GM10266 (cell line): ENCODE results near the gene NLRP12.
A peak's percentile ranks its signal among the peaks of the same experiment; 100 is the strongest.
"Not testable (repeated sequence)": the region's sequence is repeated elsewhere in the genome, so short reads cannot be mapped to it uniquely, and the experiment has no call there.

Source experiments
- DNase-seq: peaks from one replicate; pipeline ENCODE4 v3.0.0; 2012; ENCODE audit errors: extremely low spot score
- TF ChIP-seq, protein P1 (sequence below): IDR thresholded peaks from 2 replicates; pipeline ENCODE4 v1.5.1; 2012; ENCODE audit warnings: mild to moderate bottlenecking, low read depth; ENCODE audit not compliant: control insufficient read depth, insufficient read depth; ENCODE audit errors: missing control alignments

Gene NLRP12, protein sequence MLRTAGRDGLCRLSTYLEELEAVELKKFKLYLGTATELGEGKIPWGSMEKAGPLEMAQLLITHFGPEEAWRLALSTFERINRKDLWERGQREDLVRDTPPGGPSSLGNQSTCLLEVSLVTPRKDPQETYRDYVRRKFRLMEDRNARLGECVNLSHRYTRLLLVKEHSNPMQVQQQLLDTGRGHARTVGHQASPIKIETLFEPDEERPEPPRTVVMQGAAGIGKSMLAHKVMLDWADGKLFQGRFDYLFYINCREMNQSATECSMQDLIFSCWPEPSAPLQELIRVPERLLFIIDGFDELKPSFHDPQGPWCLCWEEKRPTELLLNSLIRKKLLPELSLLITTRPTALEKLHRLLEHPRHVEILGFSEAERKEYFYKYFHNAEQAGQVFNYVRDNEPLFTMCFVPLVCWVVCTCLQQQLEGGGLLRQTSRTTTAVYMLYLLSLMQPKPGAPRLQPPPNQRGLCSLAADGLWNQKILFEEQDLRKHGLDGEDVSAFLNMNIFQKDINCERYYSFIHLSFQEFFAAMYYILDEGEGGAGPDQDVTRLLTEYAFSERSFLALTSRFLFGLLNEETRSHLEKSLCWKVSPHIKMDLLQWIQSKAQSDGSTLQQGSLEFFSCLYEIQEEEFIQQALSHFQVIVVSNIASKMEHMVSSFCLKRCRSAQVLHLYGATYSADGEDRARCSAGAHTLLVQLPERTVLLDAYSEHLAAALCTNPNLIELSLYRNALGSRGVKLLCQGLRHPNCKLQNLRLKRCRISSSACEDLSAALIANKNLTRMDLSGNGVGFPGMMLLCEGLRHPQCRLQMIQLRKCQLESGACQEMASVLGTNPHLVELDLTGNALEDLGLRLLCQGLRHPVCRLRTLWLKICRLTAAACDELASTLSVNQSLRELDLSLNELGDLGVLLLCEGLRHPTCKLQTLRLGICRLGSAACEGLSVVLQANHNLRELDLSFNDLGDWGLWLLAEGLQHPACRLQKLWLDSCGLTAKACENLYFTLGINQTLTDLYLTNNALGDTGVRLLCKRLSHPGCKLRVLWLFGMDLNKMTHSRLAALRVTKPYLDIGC

DNA sequence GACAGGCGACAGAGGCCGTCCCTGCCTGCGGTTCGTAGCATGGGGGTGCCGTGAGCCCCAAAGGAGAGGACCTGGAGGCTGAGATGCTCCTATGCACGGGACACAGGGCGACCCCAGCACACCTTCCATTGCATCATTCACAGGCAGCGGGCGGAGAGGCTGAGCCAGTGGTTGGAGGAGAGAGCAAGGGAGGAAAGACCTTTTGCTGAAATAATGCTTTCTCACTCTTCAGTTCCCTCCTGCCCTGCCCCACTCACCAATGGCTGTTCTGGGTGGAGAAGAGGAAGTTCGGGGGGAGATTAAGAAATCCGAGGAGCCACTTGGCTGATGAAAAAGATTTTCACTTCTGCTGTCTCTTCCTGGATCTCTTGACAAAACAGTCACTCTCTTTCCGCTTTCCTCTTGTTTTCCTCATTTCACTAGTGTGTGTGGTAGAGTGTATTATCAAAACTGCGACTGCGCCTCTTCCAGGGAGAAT, at the start of gene NLRP12:
Gene NLRP12 (minus strand): TSS at position 181 of the 478 bp plus-strand sequence. CDS start 140 bp downstream, at position 41.
- TF ChIP-seq, protein P1, sequence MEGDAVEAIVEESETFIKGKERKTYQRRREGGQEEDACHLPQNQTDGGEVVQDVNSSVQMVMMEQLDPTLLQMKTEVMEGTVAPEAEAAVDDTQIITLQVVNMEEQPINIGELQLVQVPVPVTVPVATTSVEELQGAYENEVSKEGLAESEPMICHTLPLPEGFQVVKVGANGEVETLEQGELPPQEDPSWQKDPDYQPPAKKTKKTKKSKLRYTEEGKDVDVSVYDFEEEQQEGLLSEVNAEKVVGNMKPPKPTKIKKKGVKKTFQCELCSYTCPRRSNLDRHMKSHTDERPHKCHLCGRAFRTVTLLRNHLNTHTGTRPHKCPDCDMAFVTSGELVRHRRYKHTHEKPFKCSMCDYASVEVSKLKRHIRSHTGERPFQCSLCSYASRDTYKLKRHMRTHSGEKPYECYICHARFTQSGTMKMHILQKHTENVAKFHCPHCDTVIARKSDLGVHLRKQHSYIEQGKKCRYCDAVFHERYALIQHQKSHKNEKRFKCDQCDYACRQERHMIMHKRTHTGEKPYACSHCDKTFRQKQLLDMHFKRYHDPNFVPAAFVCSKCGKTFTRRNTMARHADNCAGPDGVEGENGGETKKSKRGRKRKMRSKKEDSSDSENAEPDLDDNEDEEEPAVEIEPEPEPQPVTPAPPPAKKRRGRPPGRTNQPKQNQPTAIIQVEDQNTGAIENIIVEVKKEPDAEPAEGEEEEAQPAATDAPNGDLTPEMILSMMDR = no peak
- no peak for DNase-seq

DNA sequence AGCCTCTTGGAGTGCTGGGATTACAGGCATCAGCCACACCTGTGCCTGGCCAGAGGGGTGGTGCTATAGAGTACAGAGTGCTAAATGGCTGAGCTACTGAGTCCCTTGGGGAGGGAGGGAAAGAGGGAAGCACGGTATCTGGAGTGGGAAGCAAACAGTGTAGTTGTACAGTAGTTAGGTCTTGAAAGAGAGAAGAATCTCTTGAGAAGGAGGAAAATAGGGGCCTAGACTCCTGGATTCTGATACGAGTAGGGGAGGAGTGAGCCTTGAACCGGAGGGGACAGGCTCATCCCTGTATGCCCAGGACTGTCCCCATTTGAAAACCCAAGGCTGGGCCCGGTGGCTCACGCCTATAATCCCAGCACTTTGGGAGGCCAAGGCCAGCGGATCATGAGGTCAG, 48.6 kb upstream of the NLRP12 start:
- TF ChIP-seq, protein P1 = no peak
- DNase-seq = no peak

DNA sequence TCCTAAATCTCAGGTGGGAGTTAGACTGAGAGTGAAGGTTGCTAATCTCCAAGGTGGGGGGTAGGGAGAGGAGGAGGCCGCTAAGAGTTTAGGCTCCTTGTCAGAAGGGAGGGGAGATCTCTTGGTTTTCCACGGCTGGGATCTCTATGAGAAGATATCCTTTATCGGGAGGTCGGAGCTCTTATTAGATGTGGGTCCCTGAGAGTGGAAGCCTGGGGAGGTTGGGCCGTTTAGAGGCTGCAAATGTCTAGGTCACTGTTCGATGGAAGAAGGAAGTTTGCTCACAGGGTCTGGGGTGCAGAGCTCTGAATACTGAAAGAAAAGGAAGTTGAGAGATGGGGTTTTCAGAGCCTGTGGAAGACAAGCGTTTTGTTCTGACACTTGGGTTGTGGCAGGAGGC, 47.3 kb upstream of the NLRP12 start:
- DNase-seq = no peak
- TF ChIP-seq, protein P1 = no peak

DNA sequence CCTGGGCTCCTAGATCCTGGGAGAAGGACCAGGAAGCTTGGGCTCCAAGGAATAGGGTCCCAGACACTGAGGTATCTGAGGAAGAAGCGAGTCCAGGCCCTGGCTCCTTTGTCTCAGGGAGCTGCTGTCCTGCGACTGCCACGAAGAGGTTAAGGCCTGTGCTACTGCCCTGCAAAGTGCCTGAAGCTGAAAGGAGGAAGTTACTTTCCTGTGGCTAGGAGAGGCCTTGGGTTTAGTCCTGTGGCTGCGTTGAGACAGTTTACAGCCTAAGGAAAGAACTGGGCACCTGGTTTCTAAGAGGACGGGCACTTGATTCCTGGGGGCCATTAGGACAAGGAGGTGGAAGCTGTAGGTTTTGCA, 46.4 kb upstream of the NLRP12 start:
- DNase-seq = no peak
- TF ChIP-seq, protein P1 = no peak

DNA sequence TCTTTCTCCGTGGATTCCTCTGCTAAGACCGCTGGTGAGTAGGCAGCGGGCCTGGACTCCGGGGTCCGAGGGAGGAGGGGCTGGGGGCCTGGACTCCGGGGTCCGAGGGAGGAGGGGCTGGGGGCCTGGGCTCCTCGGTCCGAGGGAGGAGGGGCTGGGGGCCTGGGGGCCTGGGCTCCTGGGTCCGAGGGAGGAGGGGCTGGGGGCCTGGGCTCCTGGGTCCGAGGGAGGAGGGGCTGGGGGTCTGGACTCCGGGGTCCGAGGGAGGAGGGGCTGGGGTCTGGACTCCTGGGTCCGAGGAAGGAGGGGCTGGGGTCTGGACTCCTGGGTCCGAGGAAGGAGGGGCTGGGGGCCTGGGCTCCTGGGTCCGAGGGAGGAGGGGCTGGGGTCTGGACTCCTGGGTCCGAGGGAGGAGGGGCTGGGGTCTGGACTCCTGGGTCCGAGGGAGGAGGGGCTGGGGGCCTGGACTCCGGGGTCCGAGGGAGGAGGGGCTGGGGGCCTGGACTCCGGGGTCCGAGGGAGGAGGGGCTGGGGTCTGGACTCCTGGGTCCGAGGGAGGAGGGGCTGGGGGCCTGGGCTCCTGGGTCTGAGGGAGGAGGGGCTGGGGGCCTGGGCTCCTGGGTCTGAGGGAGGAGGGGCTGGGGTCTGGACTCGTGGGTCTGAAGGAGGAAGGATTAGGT, 45.8 kb upstream of the NLRP12 start:
- not testable (repeated sequence) for DNase-seq

DNA sequence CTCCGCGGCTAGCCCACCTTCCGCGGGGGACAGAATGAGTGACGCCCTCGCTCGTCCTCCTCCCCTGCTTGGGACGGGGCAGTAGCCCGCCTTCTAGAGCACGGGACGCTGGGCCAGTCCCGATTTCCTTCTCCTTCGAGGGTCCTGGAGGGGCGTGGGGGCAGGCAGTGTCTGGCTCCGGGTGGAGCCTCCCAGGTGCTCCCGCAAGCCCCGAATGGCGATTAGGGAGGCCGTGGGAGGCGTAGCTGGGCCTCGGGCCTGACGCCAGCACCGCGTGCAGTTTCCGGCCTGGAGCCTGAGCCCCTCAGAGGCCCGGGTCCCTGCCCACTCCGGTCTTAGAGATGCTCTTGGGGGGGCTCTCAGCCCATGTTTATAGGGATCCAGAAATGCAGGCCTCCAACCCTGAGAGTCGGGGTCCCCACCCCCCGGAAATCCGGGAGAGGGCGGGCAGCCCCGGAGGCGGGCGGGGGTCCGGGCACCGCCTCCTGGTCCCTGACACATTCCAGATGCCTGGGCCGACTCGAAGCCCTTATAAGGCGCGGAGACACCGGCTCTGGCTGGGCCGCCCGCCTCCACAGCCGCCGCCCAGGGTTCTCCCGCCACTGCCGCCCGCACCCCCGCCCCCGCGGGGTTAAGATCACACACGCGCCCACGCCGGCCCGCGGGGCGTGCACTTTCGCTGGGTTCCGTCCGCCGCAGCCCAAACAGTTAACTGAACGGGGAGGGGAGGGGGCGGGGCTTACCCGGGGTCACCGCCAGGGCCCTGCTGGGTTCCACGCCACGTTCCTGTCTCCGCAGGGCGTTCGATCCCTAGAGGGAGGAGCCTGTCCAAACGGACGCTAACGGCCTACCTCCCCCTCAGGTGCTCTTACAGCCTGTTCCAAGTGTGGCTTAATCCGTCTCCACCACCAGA, 45.0 kb upstream of the NLRP12 start:
- TF ChIP-seq, protein P1 = no peak
- peak; percentile 89 for DNase-seq
